ENCODE measurements around the gene LCE6A. TPM values are rescaled to one million over a fixed set of nuclear protein-coding genes. Genes with fewer than 3 reads are reported as not detected.
A peak's percentile ranks its signal among the peaks of the same experiment; 100 is the strongest.

The LCE6A gene
- total RNA-seq, 1 donor from 2014 or later = not detected

DNA sequence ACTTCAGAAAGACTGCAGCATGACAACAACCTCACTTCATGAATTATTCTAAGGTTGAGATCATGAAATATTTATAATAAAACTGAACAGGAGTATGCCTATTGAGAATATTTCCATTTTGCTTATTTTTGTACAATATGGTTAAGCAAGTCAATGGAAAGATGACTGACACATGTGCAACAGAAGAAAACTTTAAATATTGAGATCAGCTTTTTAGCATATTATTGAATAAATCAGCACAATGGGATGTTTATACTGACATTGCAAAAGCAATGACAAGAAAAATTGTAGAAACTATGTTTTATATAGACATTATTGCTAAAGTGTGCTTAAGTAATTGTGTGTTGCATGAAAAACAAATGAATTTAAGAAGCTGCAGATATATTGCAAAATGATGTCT lies 21.8 kb downstream of the LCE6A start:
- no peak overlapping the region for H3K4me3 Mint-ChIP-seq
- TF ChIP-seq, protein P1, sequence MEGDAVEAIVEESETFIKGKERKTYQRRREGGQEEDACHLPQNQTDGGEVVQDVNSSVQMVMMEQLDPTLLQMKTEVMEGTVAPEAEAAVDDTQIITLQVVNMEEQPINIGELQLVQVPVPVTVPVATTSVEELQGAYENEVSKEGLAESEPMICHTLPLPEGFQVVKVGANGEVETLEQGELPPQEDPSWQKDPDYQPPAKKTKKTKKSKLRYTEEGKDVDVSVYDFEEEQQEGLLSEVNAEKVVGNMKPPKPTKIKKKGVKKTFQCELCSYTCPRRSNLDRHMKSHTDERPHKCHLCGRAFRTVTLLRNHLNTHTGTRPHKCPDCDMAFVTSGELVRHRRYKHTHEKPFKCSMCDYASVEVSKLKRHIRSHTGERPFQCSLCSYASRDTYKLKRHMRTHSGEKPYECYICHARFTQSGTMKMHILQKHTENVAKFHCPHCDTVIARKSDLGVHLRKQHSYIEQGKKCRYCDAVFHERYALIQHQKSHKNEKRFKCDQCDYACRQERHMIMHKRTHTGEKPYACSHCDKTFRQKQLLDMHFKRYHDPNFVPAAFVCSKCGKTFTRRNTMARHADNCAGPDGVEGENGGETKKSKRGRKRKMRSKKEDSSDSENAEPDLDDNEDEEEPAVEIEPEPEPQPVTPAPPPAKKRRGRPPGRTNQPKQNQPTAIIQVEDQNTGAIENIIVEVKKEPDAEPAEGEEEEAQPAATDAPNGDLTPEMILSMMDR (conservative IDR thresholded peaks at IDR 0.05) = no peak
- no peaks in the 10 kb centered on the region for H3K9me3 Mint-ChIP-seq
- H3K4me1 Mint-ChIP-seq (ENCODE audit: unreplicated experiment) = no peaks in the 10 kb centered on the region
- no peaks in the 10 kb centered on the region for H3K36me3 Mint-ChIP-seq
- DNase-seq (ENCODE audit: extremely low spot score, unreplicated experiment) = no peak
- no peaks in the 10 kb centered on the region for H3K27me3 Mint-ChIP-seq
- no peak overlapping the region for H3K27ac Mint-ChIP-seq

DNA sequence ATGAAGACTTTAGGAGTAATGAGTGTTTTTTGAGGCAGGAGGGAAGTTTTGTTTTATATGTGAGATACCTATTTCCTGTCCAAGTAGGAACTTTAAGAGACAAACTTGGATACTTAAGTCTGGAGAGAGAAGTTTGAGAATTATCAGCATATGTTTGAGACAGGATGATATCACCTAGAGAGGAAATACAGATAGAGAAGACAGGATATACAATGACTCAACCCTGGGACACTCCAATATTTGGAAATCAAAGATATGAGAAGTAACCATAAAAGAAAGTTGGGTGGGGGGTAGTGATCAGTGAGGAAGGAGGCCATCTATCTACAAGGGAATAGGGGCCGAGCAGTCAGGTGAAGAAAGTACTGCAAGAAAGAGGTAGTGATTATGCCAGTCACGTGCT lies 23.7 kb downstream of the LCE6A start:
- no peak overlapping the region for H3K27ac Mint-ChIP-seq
- no peak overlapping the region for H3K4me3 Mint-ChIP-seq
- H3K27me3 Mint-ChIP-seq = no peaks in the 10 kb centered on the region
- TF ChIP-seq, protein P1 (conservative IDR thresholded peaks at IDR 0.05) = no peak
- H3K36me3 Mint-ChIP-seq = no peaks in the 10 kb centered on the region
- no peak for DNase-seq (ENCODE audit: extremely low spot score, unreplicated experiment)
- no peaks in the 10 kb centered on the region for H3K9me3 Mint-ChIP-seq
- no peaks in the 10 kb centered on the region for H3K4me1 Mint-ChIP-seq (ENCODE audit: unreplicated experiment)

DNA sequence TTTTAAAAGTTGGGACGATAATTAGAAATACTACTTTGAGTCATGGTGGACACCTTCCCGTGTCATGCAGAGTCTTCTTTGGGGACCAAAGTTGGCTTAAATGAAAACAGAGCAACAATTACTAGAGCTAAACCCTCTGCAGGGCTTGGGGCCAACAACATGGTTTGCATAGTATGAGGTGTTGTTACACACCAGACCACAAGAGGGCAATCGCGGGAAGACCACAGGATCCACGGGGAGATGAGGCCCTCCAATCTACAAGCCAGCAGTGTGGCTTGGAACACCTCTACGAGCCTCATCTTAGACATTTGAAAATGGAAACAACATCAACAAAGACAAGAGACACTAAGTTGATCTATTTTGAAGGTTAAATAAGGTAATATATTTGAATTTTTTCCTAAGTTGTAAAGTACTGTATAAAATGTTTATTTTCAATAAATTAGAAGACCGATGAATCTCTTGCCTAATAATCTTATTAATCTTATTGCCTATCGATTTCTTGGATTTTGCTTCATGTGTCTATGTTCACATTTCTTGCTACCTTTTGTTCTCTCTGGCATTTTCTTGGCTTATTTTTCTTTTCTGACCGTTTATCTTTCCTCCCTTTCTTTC lies 27.3 kb downstream of the LCE6A start:
- no peaks in the 10 kb centered on the region for H3K4me1 Mint-ChIP-seq (ENCODE audit: unreplicated experiment)
- no peaks in the 10 kb centered on the region for H3K36me3 Mint-ChIP-seq
- H3K27ac Mint-ChIP-seq = no peak overlapping the region
- H3K9me3 Mint-ChIP-seq = no peaks in the 10 kb centered on the region
- no peaks in the 10 kb centered on the region for H3K27me3 Mint-ChIP-seq
- H3K4me3 Mint-ChIP-seq = no peak overlapping the region
- no peak for DNase-seq (ENCODE audit: extremely low spot score, unreplicated experiment)
- TF ChIP-seq, protein P1 (conservative IDR thresholded peaks at IDR 0.05) = peak; percentile 81

DNA sequence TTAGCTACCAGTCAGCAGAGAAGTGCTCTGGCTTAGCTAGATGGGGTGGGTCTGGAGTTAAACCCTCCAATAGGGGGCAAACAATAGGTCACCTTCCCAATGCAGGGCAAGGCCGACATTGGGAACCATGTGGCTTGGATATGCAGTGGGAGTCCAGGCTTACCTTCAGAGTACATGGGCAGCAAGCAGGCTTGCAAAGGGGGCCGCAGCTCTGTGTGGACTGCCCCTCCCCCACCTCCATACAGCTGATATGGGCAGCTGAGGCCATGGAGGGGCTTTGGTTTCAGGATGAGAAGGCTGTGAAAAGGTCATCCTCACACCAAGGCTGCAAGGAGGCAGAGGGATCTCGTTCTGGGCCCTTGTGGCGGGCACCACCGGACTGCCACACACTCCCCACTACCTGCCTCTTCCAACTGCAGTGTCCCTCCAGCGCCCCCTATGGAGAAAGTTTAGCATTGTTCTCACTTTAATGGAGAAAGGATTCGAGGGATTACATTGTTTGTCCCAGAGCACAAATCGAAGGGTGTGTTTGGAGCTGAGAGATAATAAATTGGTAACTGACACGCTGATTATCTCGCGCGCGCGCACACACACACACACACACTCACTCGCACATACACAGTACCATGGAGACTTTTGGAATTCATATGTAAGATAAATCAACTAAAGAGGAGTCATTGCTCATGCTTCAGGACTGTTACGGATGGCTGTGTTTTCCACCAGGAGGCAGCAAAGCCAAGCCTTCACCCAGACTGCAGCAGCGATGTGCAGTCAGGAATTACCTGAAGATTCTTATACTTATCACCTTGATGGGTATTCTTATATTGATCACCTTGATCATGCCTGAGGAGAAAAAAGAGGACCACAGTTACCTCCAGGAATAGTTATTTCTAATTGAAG lies 28.4 kb downstream of the LCE6A start:
- H3K9me3 Mint-ChIP-seq = no peaks in the 10 kb centered on the region
- H3K36me3 Mint-ChIP-seq = no peaks in the 10 kb centered on the region
- H3K4me3 Mint-ChIP-seq = no peak overlapping the region
- H3K4me1 Mint-ChIP-seq (ENCODE audit: unreplicated experiment) = no peaks in the 10 kb centered on the region
- TF ChIP-seq, protein P1 (conservative IDR thresholded peaks at IDR 0.05) = peak; percentile 47
- no peaks in the 10 kb centered on the region for H3K27me3 Mint-ChIP-seq
- H3K27ac Mint-ChIP-seq = no peak overlapping the region
- DNase-seq (ENCODE audit: extremely low spot score, unreplicated experiment) = no peak

DNA sequence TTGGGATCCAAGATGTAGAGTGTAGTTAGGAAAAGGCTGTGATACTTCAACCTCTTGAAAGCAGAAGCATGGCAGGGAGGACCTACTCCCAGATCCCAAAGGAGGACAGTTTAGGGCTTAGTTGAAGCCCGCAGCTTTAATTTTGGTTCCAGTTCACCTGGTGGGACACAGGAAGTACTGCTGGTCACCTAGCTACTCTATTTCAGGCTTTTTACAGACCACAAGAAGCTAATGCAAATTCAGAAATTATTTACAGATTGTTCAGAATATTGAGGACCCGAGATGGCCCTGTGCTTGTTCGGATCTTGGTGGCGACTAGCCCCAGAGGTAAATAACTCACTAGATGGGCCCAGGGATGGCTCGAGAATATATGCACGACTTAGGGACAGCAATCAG lies 29.1 kb downstream of the LCE6A start:
- H3K4me1 Mint-ChIP-seq (ENCODE audit: unreplicated experiment) = no peaks in the 10 kb centered on the region
- TF ChIP-seq, protein P1 (conservative IDR thresholded peaks at IDR 0.05) = no peak
- H3K9me3 Mint-ChIP-seq = no peaks in the 10 kb centered on the region
- H3K4me3 Mint-ChIP-seq = no peak overlapping the region
- no peaks in the 10 kb centered on the region for H3K27me3 Mint-ChIP-seq
- no peaks in the 10 kb centered on the region for H3K36me3 Mint-ChIP-seq
- no peak for DNase-seq (ENCODE audit: extremely low spot score, unreplicated experiment)
- H3K27ac Mint-ChIP-seq = no peak overlapping the region
